GM21526 (cell line): ENCODE results near the gene RTF2.
"Not testable (repeated sequence)": the region's sequence is repeated elsewhere in the genome, so short reads cannot be mapped to it uniquely, and the experiment has no call there.

Source experiments
- ATAC-seq: cut with Tn5 transposase; IDR thresholded peaks from one replicate; pipeline ENCODE4 v1.9.1; 2021; ENCODE audit warnings: moderate library complexity; ENCODE audit not compliant: unreplicated experiment, low FRiP score

RTF2 gene

GRCh38 chr20:56532946-56533345, 64.5 kb downstream of the RTF2 start, which contains the start of gene FAM209B:
FAM209B (plus strand) TSS chr20:56533246; CDS start chr20:56533342, 96 bp downstream.
- ATAC-seq = not testable (repeated sequence)

- ATAC-seq = no peak
These were observed 69.6 kb downstream of the RTF2 start for GRCh38 chr20:56537997-56538396.

DNA sequence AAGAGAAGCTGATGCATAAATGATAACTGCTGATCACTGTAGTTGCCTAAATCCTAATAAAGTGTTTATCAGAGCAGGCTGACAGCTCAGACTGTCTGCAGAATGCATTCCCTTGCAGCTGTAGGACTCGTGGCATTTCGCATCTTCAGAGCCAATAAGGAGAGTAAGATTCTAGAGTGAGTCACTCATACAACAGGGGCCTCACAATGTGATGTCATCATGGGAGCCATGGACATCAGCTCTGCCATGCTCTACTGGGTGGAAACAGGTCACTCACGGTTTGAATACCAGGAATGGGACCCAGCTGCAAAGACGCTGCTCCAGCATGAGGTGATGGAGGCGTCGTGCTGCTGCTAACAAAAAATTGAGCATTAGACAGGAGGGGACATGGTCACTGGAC, 72.0 kb downstream of the RTF2 start:
- no peak for ATAC-seq

DNA sequence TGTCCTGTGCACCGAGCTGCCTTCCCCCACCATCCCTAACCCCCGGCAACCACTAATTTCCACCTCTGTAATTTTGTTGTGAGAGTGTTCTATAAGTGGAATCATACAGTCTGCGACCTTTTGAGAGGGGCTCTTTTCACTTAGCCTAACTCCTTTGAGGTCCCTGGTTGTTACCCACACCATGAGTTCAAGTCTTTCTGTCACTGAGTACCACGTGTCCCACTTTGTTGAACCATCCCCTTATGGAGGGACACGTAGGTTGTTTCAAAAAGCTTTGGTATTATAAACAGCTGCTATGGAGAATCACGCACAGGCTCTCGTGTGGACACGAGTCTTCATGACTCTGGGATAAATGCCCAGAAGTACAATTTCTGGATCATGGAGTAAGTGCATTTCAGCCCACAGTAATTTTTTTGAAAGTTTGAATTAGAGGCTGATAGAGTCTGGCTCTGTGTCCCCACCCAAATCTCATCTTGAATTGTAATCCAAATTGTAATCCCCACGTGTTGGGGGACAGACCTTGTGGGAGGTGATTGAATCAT, 74.1 kb downstream of the RTF2 start:
- no peak for ATAC-seq

DNA sequence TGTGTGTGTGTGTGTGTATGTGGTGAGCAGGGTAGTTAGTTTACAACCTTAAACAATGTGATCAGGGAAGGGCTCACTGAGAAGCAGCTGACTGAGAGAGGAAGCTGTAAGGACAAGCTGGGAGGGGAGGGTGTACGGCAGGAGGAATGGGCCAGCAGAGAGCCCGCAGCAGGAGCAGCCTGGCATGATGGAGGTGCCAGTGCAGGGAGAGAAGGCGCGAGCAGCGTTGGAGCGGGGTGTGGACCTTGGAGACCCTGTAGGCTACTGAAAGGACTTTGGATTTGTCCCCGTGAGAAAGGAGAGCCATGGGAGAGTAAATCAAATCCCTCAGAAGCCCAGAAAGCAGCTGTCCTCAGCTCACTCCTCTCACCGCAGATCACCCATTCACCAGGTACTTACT, 83.1 kb downstream of the RTF2 start:
- no peak for ATAC-seq

DNA sequence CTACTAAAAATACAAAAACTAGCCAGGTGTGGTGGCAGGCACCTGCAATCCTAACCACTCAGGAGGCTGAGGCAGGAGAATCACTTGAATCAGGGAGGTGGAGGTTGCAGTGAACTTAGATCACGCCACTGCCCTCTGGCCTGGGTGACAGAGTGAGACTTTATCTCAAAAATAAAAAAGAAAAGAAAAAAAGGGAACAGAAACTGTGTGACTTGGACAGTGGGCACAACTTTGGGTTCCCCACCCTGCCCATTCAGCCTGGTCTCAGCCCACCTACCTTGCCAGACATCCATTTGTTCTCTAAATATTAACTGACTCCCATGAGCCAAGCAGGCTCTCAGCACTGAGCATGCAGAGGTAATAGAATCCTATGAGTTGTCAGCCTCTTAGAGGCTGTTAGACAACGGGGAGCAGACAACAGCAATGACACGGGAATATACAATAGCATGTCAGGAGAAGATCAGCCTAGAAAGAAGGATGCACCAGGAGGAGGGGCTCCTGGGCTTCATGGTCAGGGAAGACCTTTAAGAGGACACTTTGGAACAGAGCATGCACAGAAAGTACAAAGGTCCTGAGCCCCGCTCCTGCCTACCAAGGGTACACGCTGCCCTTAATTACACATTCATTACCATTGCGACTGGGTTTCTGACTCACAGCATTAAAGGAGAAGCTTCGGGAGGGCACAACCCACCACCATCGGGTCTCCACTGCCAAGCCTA, 84.6 kb downstream of the RTF2 start:
- no peak for ATAC-seq

- peak; percentile 90 for ATAC-seq
These were observed 86.4 kb downstream of the RTF2 start for GRCh38 chr20:56554869-56555268.

GRCh38 chr20:56558968-56559367, 90.5 kb downstream of the RTF2 start:
- ATAC-seq = no peak

DNA sequence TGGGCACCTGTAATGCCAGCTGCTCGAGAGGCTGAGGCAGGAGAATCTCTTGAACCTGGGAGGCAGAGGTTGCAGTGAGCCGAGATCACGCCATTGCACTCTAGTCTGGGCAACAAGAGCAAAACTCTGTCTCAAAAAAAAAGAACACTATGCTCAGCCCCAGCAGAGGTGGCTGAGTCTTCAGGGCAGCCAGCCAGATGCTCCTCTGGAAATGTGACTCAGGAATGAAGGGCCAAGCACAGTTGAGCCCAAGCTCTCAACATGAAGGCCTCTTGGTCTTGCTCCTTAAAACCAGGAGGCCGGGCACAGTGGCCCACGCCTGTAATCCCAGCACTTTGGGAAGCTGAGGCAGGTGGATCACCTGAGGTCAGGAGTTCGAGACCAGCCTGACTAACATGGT, 96.1 kb downstream of the RTF2 start:
- ATAC-seq = not testable (repeated sequence)

DNA sequence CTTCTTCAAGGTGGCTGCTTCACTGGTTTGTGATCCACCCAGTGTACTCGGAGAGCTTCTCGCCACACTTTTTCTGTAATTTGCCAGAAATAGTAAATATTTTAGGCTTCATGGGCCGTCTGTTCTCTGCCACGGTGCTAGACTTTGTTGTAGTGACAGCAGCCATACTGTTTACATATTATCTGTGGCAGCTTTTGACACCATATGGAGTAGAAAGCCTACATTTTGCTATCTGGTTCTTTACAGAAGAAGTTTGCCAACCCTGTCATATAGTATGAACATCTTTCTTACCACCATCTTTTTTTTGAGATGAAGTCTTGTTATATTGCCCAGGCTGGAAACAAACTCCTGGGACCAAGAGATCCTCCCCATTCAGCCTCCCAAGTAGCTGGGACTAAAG, 97.1 kb downstream of the RTF2 start:
- ATAC-seq = no peak

DNA sequence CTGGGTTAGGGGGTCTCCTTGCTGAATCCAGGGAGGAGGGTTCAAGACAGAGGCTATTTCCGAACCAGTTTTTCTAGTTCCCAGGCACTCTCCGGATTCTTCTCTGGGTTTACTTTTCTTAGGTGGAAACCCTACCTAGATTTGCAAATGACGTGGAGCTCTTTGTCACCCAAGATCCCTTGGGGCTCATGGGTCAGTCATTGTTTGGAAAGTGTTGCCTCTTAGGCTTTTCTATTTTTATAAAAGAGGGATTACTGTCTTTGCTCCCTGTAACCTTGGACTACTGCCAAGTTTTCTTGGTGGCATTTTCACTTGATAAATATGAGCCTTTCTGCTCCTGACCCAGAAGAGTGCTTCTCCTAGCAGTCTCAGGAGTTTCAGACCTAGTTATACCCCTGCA, 98.2 kb downstream of the RTF2 start:
- ATAC-seq = no peak
